Mesenchymal stem cell (in vitro differentiated cells and primary cell): ENCODE measurements around the gene LUZP2.

Experiments used
- DNase-seq: peaks from one replicate; pipeline ENCODE4 v3.0.0-alpha.2; 2013
- H2AFZ ChIP-seq: one replicate; pipeline ENCODE4 v1.6.1; 2013; ENCODE audit warnings: low read depth, mild to moderate bottlenecking, control low read depth, inconsistent platforms, low read length, moderate library complexity
- H2AK5ac ChIP-seq: 2 replicates; pipeline ENCODE4 v1.6.1; 2013; ENCODE audit warnings: low read length, moderate library complexity, mild to moderate bottlenecking, inconsistent platforms; ENCODE audit not compliant: severe bottlenecking
- H2BK120ac ChIP-seq: one replicate; pipeline ENCODE4 v1.6.1; 2013; ENCODE audit warnings: low read depth, mild to moderate bottlenecking, inconsistent platforms, low read length, moderate library complexity
- H2BK12ac ChIP-seq, 2 experiments: one replicate each; pipeline ENCODE4 v1.6.1; 2013; ENCODE audit warnings: inconsistent platforms in 2 of 2, low read length in 2 of 2, mild to moderate bottlenecking in 2 of 2, moderate library complexity in 2 of 2, control low read depth in 1 of 2
- H2BK15ac ChIP-seq: one replicate; pipeline ENCODE4 v1.6.1; 2013; ENCODE audit warnings: mild to moderate bottlenecking, low read depth, inconsistent platforms; ENCODE audit not compliant: poor library complexity, severe bottlenecking
- H2BK5ac ChIP-seq: 2 replicates; pipeline ENCODE4 v1.6.1; 2013; ENCODE audit warnings: low read depth, mild to moderate bottlenecking, low read length, control low read depth, inconsistent platforms; ENCODE audit not compliant: poor library complexity, severe bottlenecking
- H3K14ac ChIP-seq, 2 experiments: one replicate each; pipeline ENCODE4 v1.6.1; 2013; ENCODE audit warnings: inconsistent platforms in 2 of 2, low read length in 2 of 2, control low read depth in 1 of 2, mild to moderate bottlenecking in 1 of 2, moderate library complexity in 1 of 2
- H3K18ac ChIP-seq, 2 experiments: one replicate each; pipeline ENCODE4 v1.6.1; 2013; ENCODE audit warnings: inconsistent platforms in 2 of 2, low read length in 2 of 2, control low read depth in 1 of 2, low read depth in 1 of 2, mild to moderate bottlenecking in 1 of 2
- H3K23ac ChIP-seq, 2 experiments: one replicate each; pipeline ENCODE4 v1.6.1; 2013; ENCODE audit warnings: inconsistent platforms in 2 of 2, low read length in 2 of 2, mild to moderate bottlenecking in 2 of 2, moderate library complexity in 2 of 2, control low read depth in 1 of 2
- H3K27ac ChIP-seq: 2 replicates; pipeline ENCODE4 v1.5.1; 2013; ENCODE audit warnings: mild to moderate bottlenecking, moderate library complexity, low read length, control low read depth, inconsistent platforms; ENCODE audit not compliant: poor library complexity, severe bottlenecking
- H3K27me3 ChIP-seq, 2 experiments: 2 replicates each; pipeline versions ENCODE4 v1.6.1 to v1.7.0; 2013; ENCODE audit warnings: low read length in 2 of 2, mild to moderate bottlenecking in 2 of 2, moderate library complexity in 2 of 2, control low read depth in 1 of 2, inconsistent platforms in 1 of 2; ENCODE audit not compliant: control insufficient read depth in 1 of 2, insufficient read depth in 1 of 2
- H3K36me3 ChIP-seq, 2 experiments: 2 replicates each; pipeline versions ENCODE4 v1.6.1 to v1.7.0; 2013; ENCODE audit warnings: low read length in 2 of 2, control low read depth in 1 of 2, inconsistent platforms in 1 of 2, low read depth in 1 of 2, mild to moderate bottlenecking in 1 of 2; ENCODE audit not compliant: insufficient read depth in 2 of 2, control insufficient read depth in 1 of 2
- H3K4ac ChIP-seq, 2 experiments: one replicate each; pipeline ENCODE4 v1.6.1; 2013; ENCODE audit warnings: inconsistent platforms in 2 of 2, low read length in 2 of 2, mild to moderate bottlenecking in 2 of 2, moderate library complexity in 2 of 2, control low read depth in 1 of 2, low read depth in 1 of 2
- H3K4me1 ChIP-seq: 2 replicates; pipeline ENCODE4 v1.6.1; 2013; ENCODE audit warnings: low read depth, low read length, control low read depth; ENCODE audit not compliant: control insufficient read depth, insufficient read depth
- H3K4me2 ChIP-seq: 2 replicates; pipeline ENCODE4 v1.6.1; 2013; ENCODE audit warnings: low read length, mild to moderate bottlenecking, inconsistent platforms; ENCODE audit not compliant: poor library complexity, severe bottlenecking
- H3K4me3 ChIP-seq, 2 experiments: 2 replicates each; pipeline versions ENCODE4 v1.5.1 to v1.7.0; 2013; ENCODE audit warnings: low read length in 2 of 2, mild to moderate bottlenecking in 2 of 2, control low read depth in 1 of 2, low read depth in 1 of 2; ENCODE audit not compliant: insufficient read depth in 1 of 2
- H3K79me1 ChIP-seq: replicated peaks from 2 replicates; pipeline ENCODE4 v1.6.1; 2013; ENCODE audit warnings: mild to moderate bottlenecking, control low read depth, low read length, inconsistent platforms; ENCODE audit not compliant: poor library complexity, severe bottlenecking
- H3K9ac ChIP-seq: 2 replicates; pipeline ENCODE4 v1.7.0; 2013; ENCODE audit warnings: mild to moderate bottlenecking, low read length, moderate library complexity
- H3K9me3 ChIP-seq: 2 replicates; pipeline ENCODE4 v1.7.0; 2013; ENCODE audit warnings: mild to moderate bottlenecking, low read length; ENCODE audit not compliant: control insufficient read depth
- H4K8ac ChIP-seq: one replicate; pipeline ENCODE4 v1.6.1; 2013; ENCODE audit warnings: inconsistent platforms, mild to moderate bottlenecking, low read length, moderate library complexity
- H4K91ac ChIP-seq: one replicate; pipeline ENCODE4 v1.6.1; 2013; ENCODE audit warnings: mild to moderate bottlenecking, low read length, inconsistent platforms
- WGBS: methylation state at CpG from one replicate; pipeline ENCODE4 v1.1.7; 2013; ENCODE audit warnings: mixed read lengths; 5-methylcytosine and 5-hydroxymethylcytosine counted together

The LUZP2 gene

DNA sequence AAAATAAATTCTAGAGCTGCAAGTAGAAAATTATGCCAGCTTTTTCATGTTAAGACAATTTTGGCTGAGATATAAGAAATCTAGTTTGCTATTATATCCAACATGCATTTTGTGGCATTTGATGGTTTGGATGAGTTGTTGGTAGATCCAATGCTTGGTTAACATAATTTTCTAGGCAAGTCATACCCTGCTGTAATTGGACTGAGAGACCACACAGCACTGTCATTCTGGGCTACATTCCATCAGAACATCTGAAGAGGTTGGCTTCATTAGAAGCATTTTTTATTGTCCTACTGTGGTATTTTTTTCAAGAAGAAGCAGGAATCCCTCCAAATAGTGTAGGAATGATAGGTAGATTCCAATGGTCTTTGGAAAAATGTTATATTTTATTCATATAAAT, 561.0 kb downstream of the LUZP2 start:
- Histone ChIP-seq H3K79me1 (no peaks in the 10 kb centered on the region), H2BK12ac (no peak overlapping the region), H3K18ac (no peak overlapping the region), H4K91ac (no peak overlapping the region), H2AK5ac (no peak overlapping the region), H3K9me3 (no peaks in the 10 kb centered on the region), H3K9ac (no peak overlapping the region), H2BK5ac (no peak overlapping the region), H3K27me3 (no peaks in the 10 kb centered on the region), H3K36me3 (no peaks in the 10 kb centered on the region), H2BK120ac (no peak overlapping the region), H3K4me2 (no peak overlapping the region), H3K4me1 (no peaks in the 10 kb centered on the region), H2BK15ac (no peak overlapping the region), H3K4ac (no peak overlapping the region), H4K8ac (no peak overlapping the region), H3K14ac (no peak overlapping the region), H3K4me3 (no peak overlapping the region), H3K23ac (no peak overlapping the region), H3K27ac (no peak overlapping the region), H2AFZ (no peak overlapping the region)
- no peak for DNase-seq

- Histone ChIP-seq H4K8ac (no peak overlapping the region), H2BK120ac (no peak overlapping the region), H4K91ac (no peak overlapping the region), H2BK12ac (no peak overlapping the region), H2BK15ac (no peak overlapping the region), H2BK5ac (no peak overlapping the region), H3K27me3 (no peaks in the 10 kb centered on the region), H3K79me1 (no peaks in the 10 kb centered on the region), H3K23ac (no peak overlapping the region), H3K14ac (no peak overlapping the region), H3K4me2 (no peak overlapping the region), H2AFZ (no peak overlapping the region), H3K27ac (no peak overlapping the region), H3K36me3 (no peaks in the 10 kb centered on the region), H3K4me3 (no peak overlapping the region), H3K18ac (no peak overlapping the region), H3K4me1 (no peaks in the 10 kb centered on the region), H3K9me3 (no peaks in the 10 kb centered on the region), H3K9ac (no peak overlapping the region), H3K4ac (no peak overlapping the region), H2AK5ac (no peak overlapping the region)
- DNase-seq, result peak; percentile 26
- WGBS, result 3% methylated on average over 1 of the region's 1 CpG
Observed at GRCh38 chr11:25065746-25066145, 568.9 kb downstream of the LUZP2 start.

DNA sequence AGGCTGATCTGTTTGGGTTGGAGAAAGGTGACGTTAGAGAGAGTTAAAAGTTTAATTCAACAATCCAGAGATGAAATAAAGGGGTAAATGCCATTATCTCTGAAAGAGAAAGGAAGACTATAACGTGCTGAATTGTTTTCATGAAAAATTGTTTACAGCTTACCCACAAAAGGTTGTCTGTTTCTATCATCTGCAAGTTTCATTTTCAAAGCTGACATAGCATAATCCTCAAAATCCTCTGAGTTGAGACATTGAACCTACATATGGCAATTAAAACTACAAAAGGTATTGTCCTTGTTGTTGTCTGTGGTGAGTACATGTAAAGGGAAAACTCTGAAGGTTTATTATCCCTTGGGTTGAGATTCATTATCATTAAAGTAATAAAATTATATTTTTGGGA, 569.9 kb downstream of the LUZP2 start:
- H3K14ac ChIP-seq, result no peak overlapping the region
- H3K79me1 ChIP-seq, result no peaks in the 10 kb centered on the region
- no peak overlapping the region for H2AFZ ChIP-seq
- no peak for DNase-seq
- no peak overlapping the region for H2BK12ac ChIP-seq
- no peak overlapping the region for H2BK15ac ChIP-seq
- H3K4me2 ChIP-seq, result no peak overlapping the region
- H3K23ac ChIP-seq, result no peak overlapping the region
- no peak overlapping the region for H2BK5ac ChIP-seq
- H3K27ac ChIP-seq, result no peak overlapping the region
- H4K8ac ChIP-seq, result no peak overlapping the region
- H4K91ac ChIP-seq, result no peak overlapping the region
- no peak overlapping the region for H2AK5ac ChIP-seq
- H3K27me3 ChIP-seq, result no peaks in the 10 kb centered on the region
- no peak overlapping the region for H3K4me3 ChIP-seq
- no peak overlapping the region for H3K9ac ChIP-seq
- H3K36me3 ChIP-seq, result no peaks in the 10 kb centered on the region
- H2BK120ac ChIP-seq, result no peak overlapping the region
- no peak overlapping the region for H3K18ac ChIP-seq
- no peaks in the 10 kb centered on the region for H3K9me3 ChIP-seq
- WGBS, result 83% methylated on average over 1 of the region's 2 CpGs
- no peak overlapping the region for H3K4ac ChIP-seq
- H3K4me1 ChIP-seq, result no peaks in the 10 kb centered on the region

DNA sequence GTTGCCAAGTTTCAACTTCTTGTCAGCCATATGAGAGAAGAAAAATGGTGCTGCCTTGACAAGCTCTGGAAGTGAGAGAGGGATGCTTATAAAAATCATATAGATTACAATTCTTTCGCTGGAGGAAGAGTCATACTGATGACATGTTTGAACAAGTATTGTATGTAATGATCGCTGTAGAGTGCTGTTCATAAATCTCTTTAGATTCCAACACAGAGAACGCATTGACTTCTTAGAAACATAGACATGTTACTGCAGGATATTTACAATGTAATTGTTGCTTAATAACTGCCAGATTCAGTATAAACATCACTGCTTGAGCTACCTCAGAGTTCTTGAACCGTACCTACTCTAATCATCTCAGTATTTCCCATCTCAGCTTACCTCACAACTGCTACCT, 571.6 kb downstream of the LUZP2 start:
- 92% methylated on average over 3 of the region's 4 CpGs for WGBS
- Histone ChIP-seq H3K9me3 (no peaks in the 10 kb centered on the region), H2AFZ (no peak overlapping the region), H3K27ac (no peak overlapping the region), H3K4me3 (no peak overlapping the region), H2BK5ac (no peak overlapping the region), H3K79me1 (no peaks in the 10 kb centered on the region), H4K91ac (no peak overlapping the region), H3K23ac (no peak overlapping the region), H2BK12ac (no peak overlapping the region), H3K36me3 (no peaks in the 10 kb centered on the region), H3K18ac (no peak overlapping the region), H3K4ac (no peak overlapping the region), H3K4me2 (no peak overlapping the region), H3K14ac (no peak overlapping the region), H2AK5ac (no peak overlapping the region), H4K8ac (no peak overlapping the region), H2BK15ac (no peak overlapping the region), H3K4me1 (no peaks in the 10 kb centered on the region), H2BK120ac (no peak overlapping the region), H3K9ac (no peak overlapping the region), H3K27me3 (no peaks in the 10 kb centered on the region)
- DNase-seq, result no peak
